Psoas muscle (tissue), 8 donors: ENCODE results near the gene EHD4. TPM values are rescaled to one million over a fixed set of nuclear protein-coding genes. Genes with fewer than 3 reads are reported as not detected.
A peak's percentile ranks its signal among the peaks of the same experiment; 100 is the strongest.

ENCODE experiments used
- ATAC-seq, 4 donors: fragments of 200-7000 bp; cut with Tn5 transposase; one replicate each; pipeline ENCODE4 v1.9.1; 2020; ENCODE audit warnings: moderate library complexity in 3 of 4, mild to moderate bottlenecking in 2 of 4
- DNase-seq, 2 donors: peaks; one replicate each; pipeline ENCODE4 v3.0.0-alpha.2; 2020
- H3K27ac ChIP-seq: fragments of 200-600 bp; one replicate; pipeline ENCODE4 v1.8.0; 2022
- H3K27me3 ChIP-seq, 3 donors: fragments of 200-600 bp in 1 of 3; one replicate each; pipeline versions ENCODE4 v1.6.1 to v1.8.0; 2013 to 2022; ENCODE audit warnings: low read length in 2 of 3, mild to moderate bottlenecking in 2 of 3, moderate library complexity in 1 of 3; ENCODE audit not compliant: insufficient read depth in 3 of 3
- H3K36me3 ChIP-seq, 2 donors: fragments of 200-600 bp in 1 of 2; one replicate each; pipeline versions ENCODE4 v1.6.1 to v1.8.0; 2013 to 2022; ENCODE audit warnings: low read depth in 1 of 2, mild to moderate bottlenecking in 1 of 2, moderate library complexity in 1 of 2; ENCODE audit not compliant: insufficient read depth in 1 of 2
- H3K4me1 ChIP-seq: fragments of 200-600 bp; one replicate; pipeline ENCODE4 v1.8.0; 2022
- H3K4me3 ChIP-seq: fragments of 200-600 bp; one replicate; pipeline ENCODE4 v1.8.0; 2022; ENCODE audit warnings: mild to moderate bottlenecking
- H3K9me3 ChIP-seq: fragments of 200-600 bp; one replicate; pipeline ENCODE4 v1.8.0; 2022
- WGBS, 3 donors: extraction: QIAGEN DNeasy Blood & Tissue Kit; methylation state at CpG; one replicate each; pipeline versions ENCODE4 v1.1.6 to v1.1.7; 2013; 5-methylcytosine and 5-hydroxymethylcytosine counted together
- intact Hi-C, 2 donors: fragments of 100-400 bp; cut with DNase I; formaldehyde crosslinking; loops; one replicate each; pipeline versions ENCODE4 v1.11.0 to v1.14.2; 2022
- polyA plus RNA-seq, 3 donors: library from polyadenylated mRNA; stranded (reverse); fragments of 200-250 nt; gene quantifications; one replicate each; pipeline ENCODE4 v1.2.3, GENCODE V29; 2013
- total RNA-seq, 4 donors: library from RNA; stranded (reverse); fragmentation: NEBNext Ultra II Directional in 2 of 4; extraction: Animal tissue kit (Norgen Biotek cat#: 25700) in 2 of 4; gene quantifications; one replicate each; pipeline versions ENCODE4 v1.2.1 to v1.2.4, GENCODE V29; 2021 to 2023
- TF ChIP-seq, protein P1 (sequence below): fragments of 200-600 bp; IDR thresholded peaks from one replicate; pipeline ENCODE4 v1.8.0; 2022; ENCODE audit warnings: antibody characterized with exemption
- donor health status: healthy with polysubstance abuse.
- donor health status: DM: no; HTN: no; CAD: no; lungs with moderate emphysema.
- donor health status: Bipolar disorder and iron deficiency.
- donor health status: healthy.
- donor health status: DM: yes; HTN: yes; CAD: no.
- donor health status: DM: no; HTN: no; CAD: no.
- donor health status: DM: no; HTN: no; CAD: no.
- donor health status: DM: yes; HTN: yes; CAD: no.

Gene EHD4
- total and polyA plus RNA-seq, 7 donors: 1.7 to 9.6 (median 5.3) TPM

GRCh38 chr15:41917767-41918430 lies 54.5 kb downstream of the EHD4 start:
- H3K27ac ChIP-seq: peak overlapping the region; percentile 77
- H3K9me3 ChIP-seq: no peaks in the 10 kb centered on the region
- H3K4me1 ChIP-seq: peaks cover 50% of the 10 kb centered on the region
- WGBS, 3 donors: 44 to 60% (median 48%) methylated on average over 10 of the region's 10 CpGs
- intact Hi-C loops: no loop called here
- ATAC-seq: peak; percentile 86 to 94 (median 90)
- no peaks in the 10 kb centered on the region for H3K36me3 ChIP-seq
- no peak overlapping the region for H3K4me3 ChIP-seq
- TF ChIP-seq, protein P1, sequence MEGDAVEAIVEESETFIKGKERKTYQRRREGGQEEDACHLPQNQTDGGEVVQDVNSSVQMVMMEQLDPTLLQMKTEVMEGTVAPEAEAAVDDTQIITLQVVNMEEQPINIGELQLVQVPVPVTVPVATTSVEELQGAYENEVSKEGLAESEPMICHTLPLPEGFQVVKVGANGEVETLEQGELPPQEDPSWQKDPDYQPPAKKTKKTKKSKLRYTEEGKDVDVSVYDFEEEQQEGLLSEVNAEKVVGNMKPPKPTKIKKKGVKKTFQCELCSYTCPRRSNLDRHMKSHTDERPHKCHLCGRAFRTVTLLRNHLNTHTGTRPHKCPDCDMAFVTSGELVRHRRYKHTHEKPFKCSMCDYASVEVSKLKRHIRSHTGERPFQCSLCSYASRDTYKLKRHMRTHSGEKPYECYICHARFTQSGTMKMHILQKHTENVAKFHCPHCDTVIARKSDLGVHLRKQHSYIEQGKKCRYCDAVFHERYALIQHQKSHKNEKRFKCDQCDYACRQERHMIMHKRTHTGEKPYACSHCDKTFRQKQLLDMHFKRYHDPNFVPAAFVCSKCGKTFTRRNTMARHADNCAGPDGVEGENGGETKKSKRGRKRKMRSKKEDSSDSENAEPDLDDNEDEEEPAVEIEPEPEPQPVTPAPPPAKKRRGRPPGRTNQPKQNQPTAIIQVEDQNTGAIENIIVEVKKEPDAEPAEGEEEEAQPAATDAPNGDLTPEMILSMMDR: no peak
- no peaks in the 10 kb centered on the region for H3K27me3 ChIP-seq
- DNase-seq: peak; percentile 62 to 89

DNA sequence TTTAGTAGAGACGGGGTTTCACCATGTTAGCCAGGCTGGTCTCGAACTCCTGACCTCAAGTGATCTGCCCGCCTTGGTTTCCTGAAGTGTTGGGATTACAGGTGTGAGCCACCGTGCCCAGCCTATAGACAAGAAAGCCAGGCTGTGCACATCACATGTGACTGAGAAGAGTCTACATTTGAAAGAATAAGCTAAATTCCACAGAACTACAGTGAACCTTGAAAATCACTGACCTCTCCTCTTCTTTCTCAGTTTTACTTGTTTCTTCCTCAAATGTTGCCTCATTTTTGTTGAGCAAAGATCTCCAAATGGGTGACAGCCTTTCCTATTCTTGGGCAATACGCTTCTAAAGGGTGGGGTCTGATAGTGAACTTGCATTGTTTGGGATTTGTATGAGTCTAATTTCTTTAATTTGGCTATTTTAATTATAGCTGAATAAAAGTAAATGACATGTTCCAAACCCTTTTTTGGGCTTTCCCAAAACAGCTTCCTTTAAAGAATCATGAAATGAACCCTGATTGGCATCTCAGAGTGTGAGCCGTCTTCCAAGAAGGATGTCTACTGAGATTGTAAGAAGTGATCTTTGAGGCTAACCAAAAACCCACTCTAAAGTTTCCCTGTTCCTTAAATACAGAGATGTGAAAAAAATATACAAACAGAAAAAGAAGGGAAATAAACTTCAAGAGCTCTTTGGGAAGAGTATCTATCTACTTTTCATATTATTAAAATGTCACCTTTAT lies 56.9 kb downstream of the EHD4 start:
- H3K4me3 ChIP-seq: no peak overlapping the region
- peak overlapping the region; percentile 77 for H3K27ac ChIP-seq
- no peaks in the 10 kb centered on the region for H3K9me3 ChIP-seq
- intact Hi-C loops: no loop called here
- DNase-seq: no peak
- ATAC-seq: no peak
- H3K4me1 ChIP-seq: peaks cover 39% of the 10 kb centered on the region
- 90 to 94% (median 92%) methylated on average over 6 of the region's 6 CpGs for WGBS, 3 donors
- H3K36me3 ChIP-seq: no peaks in the 10 kb centered on the region
- TF ChIP-seq, protein P1: no peak
- H3K27me3 ChIP-seq: no peaks in the 10 kb centered on the region

- no peaks in the 10 kb centered on the region for H3K36me3 ChIP-seq
- WGBS, 3 donors: 33 to 40% (median 37%) methylated on average over 5 of the region's 5 CpGs
Measured at GRCh38 chr15:41914411-41914810, 57.9 kb downstream of the EHD4 start.

DNA sequence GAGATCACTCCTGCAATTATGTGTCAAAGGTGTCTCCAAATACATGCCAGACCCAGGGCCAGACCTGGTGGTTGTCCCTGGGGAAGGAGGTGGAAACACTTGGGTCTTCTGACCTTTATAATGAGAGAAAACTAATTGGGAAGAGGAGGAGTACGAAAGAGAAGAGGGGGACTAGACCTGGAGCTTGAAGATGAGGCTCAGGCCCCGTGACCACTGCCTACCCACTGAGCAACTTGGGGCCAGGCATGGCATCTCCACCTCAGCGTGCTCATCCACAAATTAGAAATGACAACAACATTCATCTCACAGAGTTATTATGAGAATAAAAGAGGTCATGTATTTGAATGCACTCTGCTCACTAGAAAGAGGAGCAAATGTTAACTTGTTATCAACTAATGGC lies 59.1 kb downstream of the EHD4 start:
- no peaks in the 10 kb centered on the region for H3K27me3 ChIP-seq
- 79 to 93% (median 80%) methylated on average over 3 of the region's 3 CpGs for WGBS, 3 donors
- intact Hi-C loops: no loop called here
- peaks cover 0 to 8% of the 10 kb centered on the region in 2 donors for H3K36me3 ChIP-seq
- ATAC-seq (no peak), DNase-seq (no peak)
- H3K9me3 ChIP-seq: no peaks in the 10 kb centered on the region
- TF ChIP-seq, protein P1: no peak
- H3K27ac ChIP-seq: no peak overlapping the region
- H3K4me3 ChIP-seq: no peak overlapping the region
- peaks cover 33% of the 10 kb centered on the region for H3K4me1 ChIP-seq

More at GRCh38 chr15:41914411-41914810, 57.9 kb downstream of the EHD4 start:
- TF ChIP-seq, protein P1: no peak
- Histone ChIP-seq H3K4me3 (no peak overlapping the region), H3K27ac (no peak overlapping the region), H3K27me3 (no peaks in the 10 kb centered on the region), H3K9me3 (no peaks in the 10 kb centered on the region), H3K4me1 (peaks cover 36% of the 10 kb centered on the region)
- intact Hi-C loops: no loop called here
- DNase-seq (no peak), ATAC-seq (peak; percentile 50 to 62 (median 56))
